Measurements from ENCODE around the gene ABCA2.

The ABCA2 gene

GRCh38 chr9:137027369-137028262 lies at the start of gene ABCA2:
Gene ABCA2, minus strand, starts transcription at chr9:137028237. Its CDS starts 97 bp downstream, at chr9:137028140.
- TF ChIP-seq ZFX (IDR thresholded peaks at IDR 0.05) (peak; percentile 54; the same call in 1 of the 2 replicates), CTCF (conservative IDR thresholded peaks at IDR 0.05) (no peak)
- peak within 1 kb of the TSS; percentile 91 for H3K27ac ChIP-seq

GRCh38 chr9:137077010-137077747 lies 49.1 kb upstream of the ABCA2 start, which contains the start of gene UAP1L1:
Gene UAP1L1, plus strand, starts transcription at chr9:137077517. Its CDS starts 16 bp downstream, at chr9:137077533.
- TF ChIP-seq CTCF (conservative IDR thresholded peaks at IDR 0.05) (no peak), ZFX (IDR thresholded peaks at IDR 0.05) (peak; percentile 77; the same call in 1 of the 2 replicates)
- peak within 1 kb of the TSS; percentile 71 for H3K27ac ChIP-seq

GRCh38 chr9:137076636-137077009 lies 48.6 kb upstream of the ABCA2 start:
- peak overlapping the region; percentile 71; the same call in 1 of the 2 replicates for H3K27ac ChIP-seq
- no peak for TF ChIP-seq CTCF (conservative IDR thresholded peaks at IDR 0.05)
- no peak for TF ChIP-seq ZFX (IDR thresholded peaks at IDR 0.05)

GRCh38 chr9:137075275-137075775 lies 47.3 kb upstream of the ABCA2 start:
- TF ChIP-seq CTCF (conservative IDR thresholded peaks at IDR 0.05) (no peak), ZFX (IDR thresholded peaks at IDR 0.05) (no peak)
- H3K27ac ChIP-seq, result no peak overlapping the region

- no peak for TF ChIP-seq ZFX (IDR thresholded peaks at IDR 0.05)
- TF ChIP-seq CTCF (conservative IDR thresholded peaks at IDR 0.05), result no peak
- no peak overlapping the region for H3K27ac ChIP-seq
These were observed 46.7 kb upstream of the ABCA2 start for GRCh38 chr9:137074657-137075274.

GRCh38 chr9:137073992-137074399 lies 46.0 kb upstream of the ABCA2 start:
- no peak overlapping the region for H3K27ac ChIP-seq
- TF ChIP-seq CTCF (conservative IDR thresholded peaks at IDR 0.05) (no peak), ZFX (IDR thresholded peaks at IDR 0.05) (no peak)

Measured in C4-2B (cell line).